ENCODE results near the gene TLL1. TPM values are rescaled to one million over a fixed set of nuclear protein-coding genes. Genes with fewer than 3 reads are reported as not detected.

Gene TLL1
- total RNA-seq, 3 donors from 2014 or later, result 4.0 to 11.5 (median 4.3) TPM

DNA sequence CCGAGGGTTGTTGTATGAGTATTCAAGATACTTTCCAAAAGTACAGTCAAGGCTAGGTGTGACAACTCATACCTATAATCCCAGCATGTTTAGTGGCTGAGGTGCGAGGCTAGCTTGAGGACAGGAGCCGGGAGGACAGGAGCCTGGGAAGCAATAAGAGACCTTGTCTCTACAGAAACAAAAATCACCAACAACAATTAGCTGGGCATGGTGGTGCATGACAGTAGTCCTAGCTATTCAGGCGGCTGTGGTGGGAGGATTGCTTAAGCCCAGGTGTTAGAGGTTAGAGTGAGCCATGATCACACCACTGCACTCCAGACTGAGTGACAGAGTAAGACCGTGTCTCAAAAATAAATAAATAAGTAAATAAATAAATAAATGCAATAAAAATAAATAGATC, 91.6 kb downstream of the TLL1 start:
- intact Hi-C loops (cut with DNase I; ENCODE audit: low total_unique reads), result no loop called here
- Histone ChIP-seq H3K27ac (no peak overlapping the region), H3K4me3 (no peak overlapping the region), H3K9me3 (peaks cover 0 to 25% of the 10 kb centered on the region in 2 donors), H3K27me3 (no peaks in the 10 kb centered on the region), H3K4me1 (no peaks in the 10 kb centered on the region), H3K36me3 (no peaks in the 10 kb centered on the region)
- TF ChIP-seq, protein P1, sequence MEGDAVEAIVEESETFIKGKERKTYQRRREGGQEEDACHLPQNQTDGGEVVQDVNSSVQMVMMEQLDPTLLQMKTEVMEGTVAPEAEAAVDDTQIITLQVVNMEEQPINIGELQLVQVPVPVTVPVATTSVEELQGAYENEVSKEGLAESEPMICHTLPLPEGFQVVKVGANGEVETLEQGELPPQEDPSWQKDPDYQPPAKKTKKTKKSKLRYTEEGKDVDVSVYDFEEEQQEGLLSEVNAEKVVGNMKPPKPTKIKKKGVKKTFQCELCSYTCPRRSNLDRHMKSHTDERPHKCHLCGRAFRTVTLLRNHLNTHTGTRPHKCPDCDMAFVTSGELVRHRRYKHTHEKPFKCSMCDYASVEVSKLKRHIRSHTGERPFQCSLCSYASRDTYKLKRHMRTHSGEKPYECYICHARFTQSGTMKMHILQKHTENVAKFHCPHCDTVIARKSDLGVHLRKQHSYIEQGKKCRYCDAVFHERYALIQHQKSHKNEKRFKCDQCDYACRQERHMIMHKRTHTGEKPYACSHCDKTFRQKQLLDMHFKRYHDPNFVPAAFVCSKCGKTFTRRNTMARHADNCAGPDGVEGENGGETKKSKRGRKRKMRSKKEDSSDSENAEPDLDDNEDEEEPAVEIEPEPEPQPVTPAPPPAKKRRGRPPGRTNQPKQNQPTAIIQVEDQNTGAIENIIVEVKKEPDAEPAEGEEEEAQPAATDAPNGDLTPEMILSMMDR (IDR thresholded peaks at IDR 0.05), result no peak
- TF ChIP-seq POLR2A (IDR thresholded peaks at IDR 0.05) (no peak), POLR2AphosphoS5 (IDR thresholded peaks at IDR 0.05) (no peak)
- DNase-seq (ENCODE audit: low spot score in 2 of 2), result no peak

DNA sequence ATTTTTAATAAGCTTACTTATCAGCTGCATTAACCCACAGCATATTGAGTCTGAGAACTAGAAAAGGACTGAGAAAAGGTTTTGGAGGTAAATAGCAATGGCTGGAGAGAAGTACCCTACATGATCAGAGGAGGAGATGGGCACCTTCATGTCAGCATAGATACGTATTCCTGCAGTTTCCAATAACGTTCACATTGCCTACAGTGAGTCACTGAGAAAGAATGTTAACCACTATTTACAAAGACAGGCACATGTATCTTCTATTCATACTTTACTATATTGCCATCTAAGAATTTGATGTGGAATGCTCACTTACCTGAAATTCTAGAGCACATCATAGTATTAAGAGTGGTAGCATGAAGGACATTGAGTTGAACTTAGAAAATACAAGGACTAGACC, 92.5 kb downstream of the TLL1 start:
- peaks cover 0 to 23% of the 10 kb centered on the region in 2 donors for H3K9me3 ChIP-seq
- intact Hi-C loops (cut with DNase I; ENCODE audit: low total_unique reads), result no loop called here
- no peaks in the 10 kb centered on the region for H3K4me1 ChIP-seq
- H3K27me3 ChIP-seq, result no peaks in the 10 kb centered on the region
- TF ChIP-seq, protein P1 (IDR thresholded peaks at IDR 0.05), result no peak
- no peak for TF ChIP-seq POLR2AphosphoS5 (IDR thresholded peaks at IDR 0.05)
- TF ChIP-seq POLR2A (IDR thresholded peaks at IDR 0.05), result no peak
- no peaks in the 10 kb centered on the region for H3K36me3 ChIP-seq
- no peak overlapping the region for H3K4me3 ChIP-seq
- DNase-seq (ENCODE audit: low spot score in 2 of 2), result no peak
- no peak overlapping the region for H3K27ac ChIP-seq

- H3K4me1 ChIP-seq, result no peaks in the 10 kb centered on the region
- intact Hi-C loops (cut with DNase I; ENCODE audit: low total_unique reads), result no loop called here
- no peak for DNase-seq (ENCODE audit: low spot score in 2 of 2)
- TF ChIP-seq POLR2A (IDR thresholded peaks at IDR 0.05) (no peak), POLR2AphosphoS5 (IDR thresholded peaks at IDR 0.05) (no peak)
- TF ChIP-seq, protein P1 (IDR thresholded peaks at IDR 0.05), result no peak
- H3K36me3 ChIP-seq, result no peaks in the 10 kb centered on the region
- H3K4me3 ChIP-seq, result no peak overlapping the region
- peaks cover 0 to 16% of the 10 kb centered on the region in 2 donors for H3K9me3 ChIP-seq
- no peaks in the 10 kb centered on the region for H3K27me3 ChIP-seq
- no peak overlapping the region for H3K27ac ChIP-seq
Observed at GRCh38 chr4:165966833-165967232, 93.8 kb downstream of the TLL1 start.

GRCh38 chr4:165967486-165967885, 94.4 kb downstream of the TLL1 start:
- TF ChIP-seq, protein P1 (IDR thresholded peaks at IDR 0.05), result no peak
- TF ChIP-seq POLR2AphosphoS5 (IDR thresholded peaks at IDR 0.05), result no peak
- TF ChIP-seq POLR2A (IDR thresholded peaks at IDR 0.05), result no peak

DNA sequence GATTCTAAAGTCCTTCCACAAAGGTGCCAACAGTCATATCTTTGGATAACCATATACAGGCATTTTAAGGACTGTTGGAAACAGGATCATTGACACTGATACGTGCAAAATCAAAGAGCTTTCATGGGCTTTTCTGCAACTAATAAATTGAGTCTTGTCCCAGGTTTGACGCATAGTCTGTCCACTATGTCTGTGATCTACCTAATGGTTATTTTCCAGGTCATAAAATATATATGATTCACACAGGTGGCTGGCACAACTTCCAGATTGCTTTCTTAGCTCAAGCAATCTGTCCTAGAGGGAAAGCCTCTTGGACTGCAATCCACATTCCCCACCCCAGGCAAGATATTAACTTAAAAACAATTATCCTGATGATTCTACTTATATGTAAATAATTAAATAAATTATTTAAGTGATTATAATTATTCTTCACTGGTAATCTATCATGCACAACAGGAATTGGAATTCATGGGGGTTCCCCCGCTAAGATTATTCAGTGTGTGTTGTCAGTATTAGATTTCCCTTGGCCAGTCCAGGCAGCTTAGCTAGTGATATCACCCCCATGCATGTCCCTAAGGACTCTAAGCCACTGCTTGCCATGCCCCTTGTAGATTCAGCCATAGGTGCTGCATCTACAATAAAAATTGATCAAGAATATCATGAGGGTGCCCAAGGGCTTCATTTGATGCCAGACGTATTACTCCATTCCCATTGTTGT, 97.8 kb downstream of the TLL1 start:
- H3K4me3 ChIP-seq, result no peak overlapping the region
- TF ChIP-seq POLR2A (IDR thresholded peaks at IDR 0.05) (no peak), POLR2AphosphoS5 (IDR thresholded peaks at IDR 0.05) (no peak)
- TF ChIP-seq, protein P1 (IDR thresholded peaks at IDR 0.05), result no peak
- H3K36me3 ChIP-seq, result no peaks in the 10 kb centered on the region
- peaks cover 0 to 16% of the 10 kb centered on the region in 2 donors for H3K9me3 ChIP-seq
- intact Hi-C loops (cut with DNase I; ENCODE audit: low total_unique reads), result no loop called here
- no peaks in the 10 kb centered on the region for H3K27me3 ChIP-seq
- no peaks in the 10 kb centered on the region for H3K4me1 ChIP-seq
- no peak overlapping the region for H3K27ac ChIP-seq
- DNase-seq (ENCODE audit: low spot score in 2 of 2), result no peak

More at GRCh38 chr4:165967486-165967885, 94.4 kb downstream of the TLL1 start:
- Histone ChIP-seq H3K4me1 (no peaks in the 10 kb centered on the region), H3K36me3 (no peaks in the 10 kb centered on the region), H3K27ac (no peak overlapping the region), H3K9me3 (peaks cover 0 to 16% of the 10 kb centered on the region in 2 donors), H3K4me3 (no peak overlapping the region), H3K27me3 (no peaks in the 10 kb centered on the region)
- DNase-seq (ENCODE audit: low spot score in 2 of 2), result no peak
- intact Hi-C loops (cut with DNase I; ENCODE audit: low total_unique reads), result no loop called here

All from breast epithelium (tissue), 4 donors.